HK-2 (cell line): Measurements from ENCODE around the gene SLX4IP.

Experiments
- DNase-seq: peaks from one replicate; pipeline ENCODE4 v3.0.0-alpha.2; 2018; ENCODE audit not compliant: unreplicated experiment

SLX4IP gene

GRCh38 chr20:10495173-10495572 is 60.1 kb downstream of the SLX4IP start:
- DNase-seq: no peak

- DNase-seq: no peak
Observed at GRCh38 chr20:10496465-10496864, 61.4 kb downstream of the SLX4IP start.

- no peak for DNase-seq
Observed at GRCh38 chr20:10497283-10497682, 62.2 kb downstream of the SLX4IP start.

- no peak for DNase-seq
Observed at GRCh38 chr20:10497791-10498190, 62.7 kb downstream of the SLX4IP start.

GRCh38 chr20:10498200-10498599 is 63.1 kb downstream of the SLX4IP start:
- DNase-seq: no peak

- DNase-seq: no peak
Observed at GRCh38 chr20:10501402-10501801, 66.3 kb downstream of the SLX4IP start.

GRCh38 chr20:10502098-10502526 is 67.0 kb downstream of the SLX4IP start:
- no peak for DNase-seq

GRCh38 chr20:10504608-10504993 is 69.5 kb downstream of the SLX4IP start:
- DNase-seq: no peak

- DNase-seq: no peak
Observed at GRCh38 chr20:10504994-10505730, 70.1 kb downstream of the SLX4IP start.

GRCh38 chr20:10505827-10506226 is 70.7 kb downstream of the SLX4IP start:
- DNase-seq: no peak

GRCh38 chr20:10507052-10507451 is 71.9 kb downstream of the SLX4IP start:
- DNase-seq: no peak

- no peak for DNase-seq
Observed at GRCh38 chr20:10508060-10508459, 73.0 kb downstream of the SLX4IP start.

- no peak for DNase-seq
Observed at GRCh38 chr20:10508468-10509251, 73.6 kb downstream of the SLX4IP start.

GRCh38 chr20:10509376-10509775 is 74.3 kb downstream of the SLX4IP start:
- DNase-seq: no peak

GRCh38 chr20:10510216-10510615 is 75.1 kb downstream of the SLX4IP start:
- no peak for DNase-seq

GRCh38 chr20:10511170-10511508 is 76.0 kb downstream of the SLX4IP start:
- DNase-seq: no peak

GRCh38 chr20:10511509-10512251 is 76.6 kb downstream of the SLX4IP start:
- DNase-seq: peak; percentile 86

- DNase-seq: no peak
Observed at GRCh38 chr20:10513061-10513460, 78.0 kb downstream of the SLX4IP start.

GRCh38 chr20:10513931-10514575 is 78.9 kb downstream of the SLX4IP start:
- no peak for DNase-seq

GRCh38 chr20:10516529-10516928 is 81.4 kb downstream of the SLX4IP start:
- DNase-seq: no peak

GRCh38 chr20:10519361-10520046 is 84.4 kb downstream of the SLX4IP start:
- DNase-seq: no peak

GRCh38 chr20:10520528-10520927 is 85.4 kb downstream of the SLX4IP start:
- DNase-seq: no peak
